SH-SY5Y (cell line): ENCODE measurements around the gene KANSL1L.

Source experiments
- GATA2 ChIP-seq: IDR thresholded peaks from 2 replicates; pipeline ENCODE4 v1.6.1; 2011; ENCODE audit warnings: mild to moderate bottlenecking, low read depth, low read length
- GATA3 ChIP-seq: IDR thresholded peaks from 2 replicates; pipeline ENCODE4 v1.6.1; 2011; ENCODE audit warnings: low read depth, mild to moderate bottlenecking, low read length, moderate library complexity

KANSL1L gene

DNA sequence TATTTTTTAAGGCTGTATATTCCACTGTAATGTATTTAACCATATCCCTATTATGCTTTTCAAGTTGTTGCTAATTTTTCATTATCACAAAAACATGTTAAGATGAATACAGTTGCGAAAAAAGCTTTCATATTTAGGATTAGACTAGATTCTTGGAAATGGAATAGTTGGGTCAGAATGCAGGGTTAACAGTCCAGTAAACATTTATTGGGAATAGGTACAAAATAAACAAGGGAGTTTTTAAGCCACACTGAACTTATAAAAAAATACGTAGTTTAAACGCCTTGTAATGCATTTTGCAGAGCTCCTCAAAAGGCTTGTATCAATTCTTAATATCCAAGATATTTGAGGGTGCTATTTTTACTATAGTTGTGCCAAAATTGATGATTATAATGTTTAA, 133.1 kb downstream of the KANSL1L start:
- TF ChIP-seq GATA3 (no peak), GATA2 (no peak)

GRCh38 chr2:210035679-210036078, 135.5 kb downstream of the KANSL1L start:
- TF ChIP-seq GATA3 (no peak), GATA2 (no peak)

- TF ChIP-seq GATA3 (no peak), GATA2 (no peak)
Measured at GRCh38 chr2:210034087-210034683, 137.0 kb downstream of the KANSL1L start.

DNA sequence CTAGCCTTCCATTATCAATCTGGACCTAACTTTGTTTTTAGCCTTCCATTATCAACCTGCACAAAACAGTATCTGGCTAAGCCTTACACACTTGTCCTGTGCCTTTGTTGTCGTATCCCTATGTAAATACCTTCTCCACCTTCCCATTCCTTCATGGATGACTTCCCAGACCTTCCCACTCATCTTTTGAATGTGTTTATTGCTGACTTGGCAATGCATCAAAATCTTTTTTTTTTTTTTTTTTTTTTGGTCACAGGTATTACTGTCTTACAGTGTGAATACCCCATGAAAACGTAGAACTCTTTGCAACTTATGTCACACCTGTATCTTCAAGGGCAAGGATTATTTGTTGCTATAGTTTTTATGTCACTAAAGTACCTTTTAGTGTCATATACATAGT, 143.0 kb downstream of the KANSL1L start:
- no peak for TF ChIP-seq GATA2
- TF ChIP-seq GATA3: no peak

- TF ChIP-seq GATA3 (no peak), GATA2 (no peak)
Measured at GRCh38 chr2:210027608-210028007, 143.6 kb downstream of the KANSL1L start.

DNA sequence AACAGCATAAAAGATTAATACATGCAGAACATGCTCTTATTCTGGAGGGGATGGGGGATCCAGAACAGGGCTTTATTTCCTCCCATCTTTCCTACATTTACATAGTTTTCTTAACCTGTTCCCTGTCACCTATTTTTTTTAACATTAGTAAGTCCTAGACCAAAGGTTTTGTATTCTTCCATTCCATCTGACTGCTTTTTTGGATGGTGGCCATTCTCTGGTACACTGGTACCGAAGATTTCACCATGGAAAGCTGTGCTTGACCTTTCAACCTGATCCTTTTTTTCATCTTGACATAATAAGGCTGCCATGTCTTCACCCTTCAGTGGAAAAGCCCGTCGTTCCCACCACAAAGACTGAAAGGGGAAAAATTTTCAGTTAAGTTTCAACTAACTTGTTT, 148.4 kb downstream of the KANSL1L start:
- TF ChIP-seq GATA2: no peak
- no peak for TF ChIP-seq GATA3

DNA sequence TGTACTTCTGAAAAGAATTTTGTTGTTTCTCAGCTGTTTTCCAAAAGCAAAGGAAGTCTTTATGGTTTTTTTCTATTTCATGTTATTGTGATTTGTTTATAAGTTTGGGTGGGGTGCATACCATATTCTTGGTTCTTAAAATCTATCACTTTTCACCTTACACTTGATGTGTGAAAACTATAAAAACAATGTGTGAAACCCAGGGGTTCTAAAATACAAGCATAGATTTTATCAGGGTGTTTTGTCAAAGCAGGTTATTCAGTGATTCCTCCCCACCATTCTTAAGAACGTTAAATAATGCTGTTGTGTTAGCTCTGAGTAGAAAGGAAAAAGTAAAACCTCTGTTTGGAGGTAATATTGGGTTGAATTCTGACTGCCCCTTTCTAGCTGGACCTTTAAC, 151.1 kb downstream of the KANSL1L start:
- TF ChIP-seq GATA3: no peak
- TF ChIP-seq GATA2: no peak

DNA sequence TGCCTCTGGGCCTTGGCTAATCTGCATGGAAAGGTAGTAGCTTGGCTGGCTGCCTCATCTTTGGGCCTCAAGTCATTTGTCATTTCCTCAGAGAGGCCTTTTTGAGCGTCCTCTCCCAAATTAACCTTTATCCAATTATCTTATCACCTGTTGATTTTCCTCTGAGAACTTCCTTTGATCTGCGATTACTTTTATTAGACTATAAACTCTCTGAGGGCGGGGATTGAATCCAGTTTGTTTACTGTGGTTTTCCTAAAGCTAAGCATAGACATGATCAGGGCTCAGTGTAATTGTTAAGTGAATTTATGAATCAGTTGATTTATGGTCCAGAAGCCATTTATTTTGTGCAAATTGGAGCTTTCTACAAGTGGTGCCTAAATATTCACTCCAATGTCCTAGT, 161.3 kb downstream of the KANSL1L start:
- no peak for TF ChIP-seq GATA3
- TF ChIP-seq GATA2: no peak

- no peak for TF ChIP-seq GATA2
Measured at GRCh38 chr2:210009126-210009525, 162.1 kb downstream of the KANSL1L start.

GRCh38 chr2:210007895-210008294, 163.3 kb downstream of the KANSL1L start:
- TF ChIP-seq GATA3: no peak
- TF ChIP-seq GATA2: no peak

GRCh38 chr2:210004881-210005280, 166.3 kb downstream of the KANSL1L start:
- no peak for TF ChIP-seq GATA3
- TF ChIP-seq GATA2: no peak

- no peak for TF ChIP-seq GATA2
- TF ChIP-seq GATA3: no peak
Measured at GRCh38 chr2:210003359-210003758, 167.8 kb downstream of the KANSL1L start.

- TF ChIP-seq GATA3: no peak
- TF ChIP-seq GATA2: no peak
Measured at GRCh38 chr2:210002158-210003157, 168.8 kb downstream of the KANSL1L start, which contains the start of gene RPE. RPE (plus strand) TSS chr2:210002638; CDS start chr2:210002662, 24 bp downstream.

- TF ChIP-seq GATA2 (no peak), GATA3 (no peak)
Measured at GRCh38 chr2:210000464-210001324, 170.5 kb downstream of the KANSL1L start.
